Effector memory CD8-positive, alpha-beta T cell (primary cell): ENCODE data around the gene RALA.
"Not testable (repeated sequence)": the region's sequence is repeated elsewhere in the genome, so short reads cannot be mapped to it uniquely, and the experiment has no call there.

Experiments used
- ATAC-seq: fragments of 150-1000 bp; cut with Tn5 transposase; replicated peaks from 2 replicates; pipeline ENCODE4 v1.10.0; 2021; ENCODE audit warnings: mild to moderate bottlenecking, moderate library complexity
- DNase-seq, 3 experiments: peaks; one replicate each; pipeline ENCODE4 v3.0.0; 2021
- H3K27ac Mint-ChIP-seq, 2 donors: one replicate each; pipeline ENCODE4 v1.8.0; 2022; ENCODE audit warnings: mild to moderate bottlenecking in 2 of 2, mixed read lengths in 2 of 2, moderate library complexity in 2 of 2
- H3K27me3 Mint-ChIP-seq, 2 donors: one replicate each; pipeline ENCODE4 v1.8.0; 2022; ENCODE audit warnings: mixed read lengths in 2 of 2
- H3K36me3 Mint-ChIP-seq: one replicate; pipeline ENCODE4 v1.8.0; 2022; ENCODE audit warnings: mild to moderate bottlenecking, moderate library complexity, mixed read lengths; ENCODE audit not compliant: insufficient read depth
- H3K4me1 Mint-ChIP-seq, 2 donors: one replicate each; pipeline ENCODE4 v1.8.0; 2022; ENCODE audit warnings: low read depth in 2 of 2, mixed read lengths in 2 of 2
- H3K4me3 Mint-ChIP-seq, 2 donors: one replicate each; pipeline ENCODE4 v1.8.0; 2022; ENCODE audit warnings: mild to moderate bottlenecking in 2 of 2, mixed read lengths in 2 of 2, moderate library complexity in 2 of 2
- H3K9me3 Mint-ChIP-seq, 2 donors: one replicate each; pipeline ENCODE4 v1.8.0; 2022; ENCODE audit warnings: mixed read lengths in 2 of 2

RALA gene

GRCh38 chr7:39688611-39689480, 65.5 kb downstream of the RALA start:
- Mint-ChIP-seq H3K9me3 (peaks cover 0 to 2% of the 10 kb centered on the region in 2 donors), H3K36me3 (peaks cover 13% of the 10 kb centered on the region), H3K27ac (peak overlapping the region in 1 of 2 donors; percentile 35), H3K4me3 (no peak overlapping the region), H3K4me1 (no peaks in the 10 kb centered on the region), H3K27me3 (no peaks in the 10 kb centered on the region)
- no peak for DNase-seq
- ATAC-seq: no peak

- ATAC-seq (no peak), DNase-seq (no peak)
- H3K36me3 Mint-ChIP-seq: peaks cover 13% of the 10 kb centered on the region
- peaks cover 0 to 2% of the 10 kb centered on the region in 2 donors for H3K9me3 Mint-ChIP-seq
- no peak overlapping the region for H3K4me3 Mint-ChIP-seq
- H3K27ac Mint-ChIP-seq: no peak overlapping the region
- no peaks in the 10 kb centered on the region for H3K4me1 Mint-ChIP-seq
- no peaks in the 10 kb centered on the region for H3K27me3 Mint-ChIP-seq
Measured at GRCh38 chr7:39691821-39692220, 68.4 kb downstream of the RALA start.

GRCh38 chr7:39693086-39693485, 69.7 kb downstream of the RALA start:
- H3K4me1 Mint-ChIP-seq, H3K9me3 Mint-ChIP-seq, H3K4me3 Mint-ChIP-seq, H3K27ac Mint-ChIP-seq, ATAC-seq, DNase-seq, H3K27me3 Mint-ChIP-seq: not testable (repeated sequence)
- H3K36me3 Mint-ChIP-seq: peaks cover 16% of the 10 kb centered on the region

- H3K9me3 Mint-ChIP-seq: peaks cover 0 to 2% of the 10 kb centered on the region in 2 donors
- peak overlapping the region in 1 of 2 donors; percentile 46 for H3K27ac Mint-ChIP-seq
- H3K4me3 Mint-ChIP-seq: no peak overlapping the region
- no peaks in the 10 kb centered on the region for H3K4me1 Mint-ChIP-seq
- no peaks in the 10 kb centered on the region for H3K27me3 Mint-ChIP-seq
- DNase-seq: no peak
- no peak for ATAC-seq
- peaks cover 21% of the 10 kb centered on the region for H3K36me3 Mint-ChIP-seq
Measured at GRCh38 chr7:39693812-39694211, 70.4 kb downstream of the RALA start.

DNA sequence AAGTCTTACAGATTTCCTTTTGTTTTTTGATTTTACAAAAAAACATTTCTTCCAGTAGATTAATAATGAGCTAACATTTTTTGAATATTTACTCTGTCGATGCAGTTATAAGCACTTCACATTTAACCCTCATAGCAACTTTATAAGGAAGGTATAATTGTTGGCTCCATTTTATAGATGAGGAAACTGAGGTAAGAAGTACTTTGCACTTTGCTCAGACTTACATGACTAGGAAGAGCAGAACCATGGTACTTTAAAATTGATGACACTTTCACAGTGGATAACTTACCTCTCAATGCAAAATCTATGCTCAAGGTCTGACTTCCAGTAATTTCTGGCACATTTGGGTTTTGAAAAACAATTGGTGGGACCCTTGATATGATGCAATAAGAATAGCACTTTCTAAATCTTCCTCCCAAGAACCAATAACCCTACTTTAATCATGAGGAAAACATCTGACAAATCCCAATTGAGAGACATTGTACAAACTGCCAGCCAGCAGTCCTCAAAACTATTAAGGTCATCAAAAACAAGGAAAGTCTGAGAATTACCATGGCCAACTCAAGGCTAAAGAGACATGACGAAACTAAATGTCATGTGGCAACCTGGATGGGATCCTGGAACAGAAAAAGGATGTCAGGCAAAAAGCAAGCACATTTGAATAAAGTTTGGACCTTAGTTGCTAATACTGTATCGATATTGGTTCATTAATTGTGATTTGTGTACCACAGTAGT, 72.6 kb downstream of the RALA start:
- peaks cover 0 to 2% of the 10 kb centered on the region in 2 donors for H3K9me3 Mint-ChIP-seq
- peaks cover 14% of the 10 kb centered on the region for H3K36me3 Mint-ChIP-seq
- no peak overlapping the region for H3K27ac Mint-ChIP-seq
- H3K27me3 Mint-ChIP-seq: no peaks in the 10 kb centered on the region
- DNase-seq (no peak), ATAC-seq (no peak)
- no peak overlapping the region for H3K4me3 Mint-ChIP-seq
- peaks cover 0 to 2% of the 10 kb centered on the region in 2 donors for H3K4me1 Mint-ChIP-seq

DNA sequence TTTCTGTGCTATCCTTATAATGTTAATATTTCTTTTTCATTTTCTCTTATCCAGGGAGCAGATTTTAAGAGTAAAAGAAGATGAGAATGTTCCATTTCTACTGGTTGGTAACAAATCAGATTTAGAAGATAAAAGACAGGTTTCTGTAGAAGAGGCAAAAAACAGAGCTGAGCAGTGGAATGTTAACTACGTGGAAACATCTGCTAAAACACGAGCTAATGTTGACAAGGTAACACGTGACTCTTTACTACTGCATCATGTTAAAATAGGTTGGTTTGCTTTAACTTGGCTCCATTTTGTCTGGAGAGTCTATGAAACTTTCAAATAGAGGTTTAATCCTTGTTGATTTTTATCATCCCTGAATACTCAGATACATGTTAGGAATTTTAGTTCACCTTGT, 73.3 kb downstream of the RALA start:
- Mint-ChIP-seq H3K4me1 (peaks cover 0 to 2% of the 10 kb centered on the region in 2 donors), H3K36me3 (peaks cover 18% of the 10 kb centered on the region), H3K4me3 (no peak overlapping the region), H3K27ac (peak overlapping the region in 1 of 2 donors; percentile 47), H3K9me3 (peaks cover 0 to 2% of the 10 kb centered on the region in 2 donors), H3K27me3 (no peaks in the 10 kb centered on the region)
- DNase-seq (no peak), ATAC-seq (no peak)

DNA sequence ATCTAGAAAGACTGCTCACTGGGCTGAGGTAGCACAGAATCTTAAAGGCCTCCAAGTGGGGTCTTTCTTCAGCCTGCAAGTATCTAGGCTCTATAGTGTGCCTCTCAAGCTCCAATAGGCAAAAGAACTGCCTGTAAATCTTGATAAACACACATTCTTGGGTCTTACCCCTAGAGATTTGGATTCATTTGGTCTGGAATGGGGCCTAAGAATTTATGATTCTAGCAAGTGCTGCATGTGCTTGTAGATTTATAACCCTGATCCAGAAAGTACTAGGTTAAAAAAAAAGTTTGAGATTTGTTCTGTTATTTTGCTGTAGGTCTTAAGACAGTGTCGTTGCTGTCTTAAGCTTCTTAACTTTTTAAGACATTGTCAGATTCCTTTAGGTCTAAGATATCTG, 74.1 kb downstream of the RALA start:
- ATAC-seq (no peak), DNase-seq (no peak)
- peak overlapping the region in 1 of 2 donors; percentile 47 for H3K27ac Mint-ChIP-seq
- H3K4me3 Mint-ChIP-seq: no peak overlapping the region
- peaks cover 18% of the 10 kb centered on the region for H3K36me3 Mint-ChIP-seq
- H3K27me3 Mint-ChIP-seq: no peaks in the 10 kb centered on the region
- peaks cover 0 to 2% of the 10 kb centered on the region in 2 donors for H3K9me3 Mint-ChIP-seq
- peaks cover 0 to 2% of the 10 kb centered on the region in 2 donors for H3K4me1 Mint-ChIP-seq

DNA sequence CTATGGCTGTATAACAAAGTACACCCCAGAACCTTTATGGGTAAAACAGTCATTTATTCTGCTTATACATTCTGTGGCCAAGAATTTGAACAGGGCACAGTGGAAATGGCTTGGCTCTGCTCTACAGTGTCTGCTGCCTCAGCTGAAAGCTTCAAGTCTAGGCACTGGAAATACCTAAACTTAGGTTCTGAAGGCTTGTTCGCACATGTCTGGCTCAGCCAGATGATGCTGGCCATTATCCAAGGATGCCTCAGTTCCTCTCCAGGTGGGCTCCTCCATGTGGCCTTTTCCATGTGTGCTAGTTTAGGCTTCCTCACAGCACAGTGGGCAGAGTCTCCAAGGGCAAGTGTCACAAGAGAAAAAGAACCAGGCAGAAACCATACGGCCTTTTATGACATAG, 76.8 kb downstream of the RALA start:
- DNase-seq: no peak
- no peaks in the 10 kb centered on the region for H3K9me3 Mint-ChIP-seq
- peak overlapping the region in 1 of 2 donors; percentile 30 for H3K27ac Mint-ChIP-seq
- peaks cover 30% of the 10 kb centered on the region for H3K36me3 Mint-ChIP-seq
- H3K27me3 Mint-ChIP-seq: no peaks in the 10 kb centered on the region
- peaks cover 0 to 2% of the 10 kb centered on the region in 2 donors for H3K4me1 Mint-ChIP-seq
- no peak overlapping the region for H3K4me3 Mint-ChIP-seq
- no peak for ATAC-seq

DNA sequence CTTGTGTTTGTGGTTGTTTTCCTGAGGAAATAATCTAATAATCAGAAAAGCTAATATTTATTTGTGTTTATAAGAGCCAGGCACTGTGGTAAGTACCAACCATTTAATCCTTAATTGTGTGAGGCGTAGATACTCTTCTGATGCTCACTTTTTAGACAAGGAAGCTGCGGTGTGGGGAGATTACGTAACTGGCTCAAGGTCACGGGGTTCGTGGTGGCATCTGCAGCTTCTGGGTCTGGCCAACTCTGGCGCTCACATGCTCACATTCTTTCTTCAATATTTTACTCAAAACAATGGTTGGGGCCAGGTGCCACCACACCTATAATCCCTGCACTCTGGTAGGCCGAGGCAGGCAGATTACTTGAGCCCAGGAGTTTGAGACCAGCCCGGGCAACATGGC, 77.6 kb downstream of the RALA start:
- no peak for ATAC-seq
- no peaks in the 10 kb centered on the region for H3K27me3 Mint-ChIP-seq
- H3K36me3 Mint-ChIP-seq: peaks cover 31% of the 10 kb centered on the region
- peaks cover 0 to 2% of the 10 kb centered on the region in 2 donors for H3K4me1 Mint-ChIP-seq
- H3K27ac Mint-ChIP-seq: no peak overlapping the region
- H3K9me3 Mint-ChIP-seq: no peaks in the 10 kb centered on the region
- no peak overlapping the region for H3K4me3 Mint-ChIP-seq
- DNase-seq: no peak

DNA sequence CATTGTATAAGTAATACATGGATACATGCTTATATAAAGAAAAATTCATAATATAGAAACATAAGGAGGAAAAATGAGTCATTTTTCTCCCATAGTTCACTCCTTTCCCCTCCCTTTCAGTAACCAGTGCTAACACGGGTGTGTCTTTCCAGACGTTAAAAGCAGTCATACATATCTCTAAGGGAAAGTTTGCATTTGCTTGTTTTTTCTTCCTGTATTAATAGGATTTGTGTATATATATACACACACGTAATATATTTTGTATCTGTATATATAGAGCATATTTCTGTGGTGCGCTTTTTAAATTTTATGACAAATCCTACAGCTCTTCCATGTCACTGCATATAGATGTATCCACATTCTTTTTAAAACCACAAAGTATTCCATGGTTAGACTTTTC, 78.8 kb downstream of the RALA start:
- no peaks in the 10 kb centered on the region for H3K9me3 Mint-ChIP-seq
- no peaks in the 10 kb centered on the region for H3K27me3 Mint-ChIP-seq
- ATAC-seq (no peak), DNase-seq (no peak)
- peaks cover 28% of the 10 kb centered on the region for H3K36me3 Mint-ChIP-seq
- peaks cover 0 to 2% of the 10 kb centered on the region in 2 donors for H3K4me1 Mint-ChIP-seq
- H3K27ac Mint-ChIP-seq: peak overlapping the region in 1 of 2 donors; percentile 11
- no peak overlapping the region for H3K4me3 Mint-ChIP-seq

DNA sequence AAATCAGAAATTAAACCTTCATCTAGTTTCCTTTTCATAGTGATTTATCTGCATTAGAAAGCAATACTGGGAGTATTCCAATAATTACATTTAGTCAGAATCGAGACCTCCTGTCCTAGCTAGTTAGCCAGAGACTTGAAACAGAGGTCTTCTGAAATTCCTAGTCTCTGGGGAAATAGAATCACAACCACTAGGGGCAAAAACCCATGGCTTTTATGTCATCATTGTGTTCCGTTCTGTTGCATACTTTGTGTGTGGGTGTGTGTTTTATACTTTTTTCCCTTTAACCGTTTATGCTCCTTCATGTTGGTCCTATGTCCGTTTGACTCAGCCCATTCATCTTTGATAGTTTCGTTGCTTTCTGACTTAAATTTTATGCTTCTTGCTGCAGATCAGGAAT, 79.8 kb downstream of the RALA start:
- DNase-seq: no peak
- no peak for ATAC-seq
- no peaks in the 10 kb centered on the region for H3K9me3 Mint-ChIP-seq
- no peak overlapping the region for H3K27ac Mint-ChIP-seq
- H3K4me3 Mint-ChIP-seq: no peak overlapping the region
- H3K27me3 Mint-ChIP-seq: no peaks in the 10 kb centered on the region
- H3K36me3 Mint-ChIP-seq: peaks cover 25% of the 10 kb centered on the region
- H3K4me1 Mint-ChIP-seq: peaks cover 0 to 2% of the 10 kb centered on the region in 2 donors

DNA sequence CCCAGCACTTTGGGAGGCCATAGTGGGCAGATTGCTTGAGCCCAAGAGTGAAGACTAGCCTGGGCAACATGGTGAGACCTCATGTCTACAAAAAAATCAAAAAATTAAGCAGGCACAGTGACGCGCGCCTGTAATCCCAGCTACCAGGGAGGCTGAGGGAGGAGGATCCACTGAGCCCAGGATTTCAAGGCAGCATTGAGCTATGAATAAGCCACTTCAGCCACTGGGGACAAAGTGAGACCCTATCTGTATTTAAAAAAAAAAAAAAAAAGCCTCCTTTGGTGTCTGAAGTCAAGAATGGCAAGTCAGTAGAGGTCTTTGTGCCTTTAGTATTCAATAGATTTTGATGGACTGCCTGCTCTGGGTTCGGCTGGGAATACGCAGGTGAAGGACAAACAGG, 85.7 kb downstream of the RALA start:
- Mint-ChIP-seq H3K4me1 (no peaks in the 10 kb centered on the region), H3K4me3 (no peak overlapping the region), H3K36me3 (peaks cover 9% of the 10 kb centered on the region), H3K27ac (peak overlapping the region in 1 of 2 donors; percentile 60), H3K27me3 (no peaks in the 10 kb centered on the region), H3K9me3 (peaks cover 0 to 4% of the 10 kb centered on the region in 2 donors)
- DNase-seq (no peak), ATAC-seq (no peak)

GRCh38 chr7:39709768-39710311, 86.5 kb downstream of the RALA start:
- H3K36me3 Mint-ChIP-seq: peaks cover 4% of the 10 kb centered on the region
- no peaks in the 10 kb centered on the region for H3K4me1 Mint-ChIP-seq
- DNase-seq (no peak), ATAC-seq (no peak)
- no peaks in the 10 kb centered on the region for H3K27me3 Mint-ChIP-seq
- H3K9me3 Mint-ChIP-seq: peaks cover under 1 to 6% of the 10 kb centered on the region in 2 donors
- H3K27ac Mint-ChIP-seq: no peak overlapping the region
- H3K4me3 Mint-ChIP-seq: no peak overlapping the region
